GM19372 (cell line): ENCODE measurements around the gene MTERF1.
"Not testable (repeated sequence)": the region's sequence is repeated elsewhere in the genome, so short reads cannot be mapped to it uniquely, and the experiment has no call there.

ENCODE experiments used
- ATAC-seq: cut with Tn5 transposase; IDR thresholded peaks from one replicate; pipeline ENCODE4 v1.9.1; 2021; ENCODE audit warnings: mild to moderate bottlenecking, low read depth, moderate library complexity; ENCODE audit not compliant: unreplicated experiment

MTERF1 gene

GRCh38 chr7:91887336-91888213 lies 7.1 kb upstream of the MTERF1 start:
- ATAC-seq, result not testable (repeated sequence)

GRCh38 chr7:91883676-91884362 lies 3.3 kb upstream of the MTERF1 start:
- ATAC-seq, result no peak

DNA sequence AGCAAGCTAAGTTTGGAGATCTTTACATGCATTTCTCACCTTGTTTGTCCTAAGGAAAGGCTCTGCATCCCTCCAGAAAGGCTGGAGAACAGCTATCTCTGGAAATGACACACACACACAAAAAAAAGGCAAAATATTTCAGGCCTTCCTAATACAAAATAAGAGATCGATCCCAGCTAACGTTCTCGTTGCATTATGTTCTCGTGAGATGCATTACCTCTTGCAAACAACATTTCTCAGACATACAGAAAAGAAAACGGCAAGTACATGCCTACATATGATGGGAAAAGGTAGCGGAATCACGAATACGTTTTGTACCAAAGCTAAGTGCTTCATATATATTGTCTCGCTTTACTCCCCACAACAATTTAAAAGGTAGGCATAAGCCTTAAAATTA lies 488 bp downstream of the MTERF1 start:
- ATAC-seq, result peak; percentile 6

DNA sequence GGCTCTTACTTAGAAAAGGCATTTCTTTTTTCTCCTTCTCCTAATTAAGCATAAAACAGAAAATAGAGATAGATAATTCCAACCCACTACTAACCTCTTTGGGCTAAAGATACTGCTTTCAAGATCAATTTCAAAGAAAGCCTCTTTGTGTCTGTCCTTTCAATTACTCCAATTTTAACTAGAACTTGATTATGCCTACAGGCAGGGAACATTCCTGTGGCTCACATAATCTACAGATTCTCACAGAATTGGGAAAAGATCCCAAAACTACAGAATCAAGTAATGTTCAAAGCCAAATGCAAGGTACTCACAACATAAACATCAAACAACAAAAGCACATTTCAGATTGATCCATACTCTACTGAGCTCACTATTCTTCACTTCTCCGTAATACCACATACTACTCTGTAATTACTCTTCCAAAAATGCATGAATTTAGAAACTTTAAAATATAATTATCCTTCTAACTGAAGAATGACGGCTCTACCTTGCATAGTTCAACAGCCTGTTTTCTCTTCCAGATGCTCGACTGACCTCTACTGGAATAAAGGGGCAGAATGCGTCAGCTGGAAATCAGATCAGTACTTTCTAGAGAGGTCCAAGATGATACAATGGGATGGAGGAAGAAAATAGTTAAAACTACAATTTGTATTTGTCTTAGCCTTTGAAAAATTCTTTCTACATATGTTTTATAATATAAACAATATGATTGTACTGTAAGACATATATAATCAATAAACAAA lies 3.9 kb downstream of the MTERF1 start:
- ATAC-seq, result no peak

DNA sequence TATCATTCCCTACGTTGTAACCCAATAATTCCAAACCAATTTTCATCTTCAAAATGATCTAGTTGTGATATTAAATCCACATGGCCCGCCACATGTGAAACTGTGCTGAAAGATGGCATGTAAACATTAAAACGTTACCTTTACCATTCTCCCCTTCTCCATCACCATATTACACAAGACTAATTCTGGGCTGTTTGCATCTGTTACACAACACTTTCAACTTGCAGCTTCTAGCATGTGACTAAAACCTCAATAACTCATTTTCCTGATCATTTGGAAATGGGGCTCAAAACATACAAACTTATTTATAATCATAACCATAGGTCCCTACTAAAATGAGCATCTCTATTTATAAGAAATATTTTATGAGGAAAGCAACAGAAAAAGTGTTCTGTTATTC lies 4.7 kb downstream of the MTERF1 start:
- ATAC-seq, result no peak

DNA sequence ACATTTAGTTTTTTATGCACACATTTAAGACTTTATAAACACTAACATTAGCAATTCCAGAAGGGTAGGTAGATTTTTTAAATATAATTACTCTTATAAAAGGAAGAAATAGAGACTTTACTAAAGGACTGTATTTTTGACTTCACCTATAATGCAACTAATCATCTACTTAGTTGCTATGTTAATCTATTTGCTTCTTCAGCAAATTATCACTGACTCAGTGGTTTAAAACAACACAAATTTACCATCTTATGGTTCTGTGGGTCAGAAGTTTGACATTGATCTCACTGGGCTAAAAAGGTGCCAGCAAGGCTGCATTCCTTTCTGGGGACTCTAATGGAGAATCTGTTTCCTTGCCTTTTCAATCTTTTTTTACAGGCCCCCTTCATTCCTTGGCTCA lies 7.6 kb downstream of the MTERF1 start:
- no peak for ATAC-seq

DNA sequence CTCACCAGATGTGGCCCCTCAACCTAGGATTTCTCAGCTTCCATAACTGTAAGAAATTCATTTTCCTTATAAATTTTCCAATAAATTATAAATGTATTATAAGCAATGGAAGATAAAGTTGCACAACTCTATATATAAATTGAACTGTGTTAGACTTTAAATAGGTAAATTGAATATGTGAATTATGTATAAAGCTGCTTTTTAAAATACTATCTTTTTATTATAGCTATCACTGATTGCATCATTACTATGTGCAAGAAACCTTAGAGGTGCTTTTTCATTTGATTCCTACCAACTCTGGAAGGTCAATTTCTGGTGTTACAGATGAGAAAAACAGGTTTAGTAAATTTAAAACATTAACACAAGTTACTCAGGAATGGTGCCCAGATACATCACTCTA lies 8.4 kb downstream of the MTERF1 start:
- ATAC-seq, result no peak

GRCh38 chr7:91869661-91870060 lies 10.8 kb downstream of the MTERF1 start:
- no peak for ATAC-seq

GRCh38 chr7:91866599-91867148 lies 13.8 kb downstream of the MTERF1 start:
- ATAC-seq, result no peak

DNA sequence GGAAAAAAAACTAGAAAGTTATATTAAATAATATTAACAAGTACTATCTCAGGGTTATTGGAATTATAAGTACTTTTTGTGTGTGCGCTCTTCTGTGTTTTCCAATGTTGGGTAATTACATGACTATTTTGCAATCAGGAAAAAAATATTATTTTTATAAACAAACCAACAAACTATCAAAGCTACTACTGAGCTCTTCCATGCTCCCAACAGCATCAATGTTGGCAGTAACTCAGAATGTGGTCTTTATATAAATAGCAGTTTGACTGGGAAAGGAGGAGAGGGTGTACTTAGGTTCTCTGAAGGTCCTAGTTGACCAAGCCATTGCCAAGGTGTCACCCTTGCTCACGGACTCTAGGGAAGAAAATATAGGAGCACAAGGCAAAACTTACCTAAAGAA lies 15.0 kb downstream of the MTERF1 start:
- ATAC-seq, result no peak

GRCh38 chr7:91864604-91865003 lies 15.9 kb downstream of the MTERF1 start:
- ATAC-seq, result not testable (repeated sequence)

- no peak for ATAC-seq
Observed at GRCh38 chr7:91864070-91864469, 16.4 kb downstream of the MTERF1 start.

DNA sequence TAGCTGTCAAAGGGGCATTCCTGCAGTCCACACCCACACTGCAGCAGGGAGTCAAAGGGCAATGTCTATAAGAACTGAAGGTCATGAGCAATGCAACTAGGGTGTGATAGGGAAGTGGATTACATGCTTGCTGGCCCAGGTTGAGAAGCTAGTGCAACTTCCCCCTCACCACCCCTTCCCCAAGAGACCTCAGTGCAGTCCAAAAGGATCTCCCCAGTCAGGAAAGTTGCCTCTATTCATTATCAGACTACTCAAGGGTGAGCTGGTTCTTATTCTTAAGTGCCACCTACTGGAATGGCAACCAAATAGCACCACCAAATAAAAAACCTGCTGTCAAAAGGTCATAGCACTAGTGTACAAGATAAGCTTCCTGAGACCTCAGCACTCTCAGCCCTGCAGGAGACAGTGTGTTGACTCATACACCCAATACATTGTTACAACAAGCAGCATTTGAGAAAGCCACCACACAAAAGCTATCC lies 28.2 kb downstream of the MTERF1 start:
- no peak for ATAC-seq

DNA sequence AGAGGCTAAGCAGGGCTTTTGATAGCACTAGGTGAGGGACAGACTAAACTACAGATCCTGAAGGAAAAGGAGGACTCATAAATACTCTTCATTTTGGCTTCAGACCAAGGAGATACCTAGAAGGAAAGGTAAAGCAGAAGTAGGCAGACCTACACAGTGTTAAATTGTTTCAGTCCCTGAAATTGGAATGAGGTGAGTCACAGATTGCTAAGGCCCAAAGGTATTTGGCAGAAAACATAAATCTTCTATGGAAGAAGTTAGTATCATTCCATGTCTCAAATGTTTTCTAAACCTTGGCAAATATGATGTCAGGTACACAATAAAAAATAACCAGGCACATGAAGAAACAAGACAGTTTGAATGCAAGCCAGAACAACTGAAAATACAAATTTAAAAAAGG lies 30.0 kb downstream of the MTERF1 start:
- no peak for ATAC-seq

DNA sequence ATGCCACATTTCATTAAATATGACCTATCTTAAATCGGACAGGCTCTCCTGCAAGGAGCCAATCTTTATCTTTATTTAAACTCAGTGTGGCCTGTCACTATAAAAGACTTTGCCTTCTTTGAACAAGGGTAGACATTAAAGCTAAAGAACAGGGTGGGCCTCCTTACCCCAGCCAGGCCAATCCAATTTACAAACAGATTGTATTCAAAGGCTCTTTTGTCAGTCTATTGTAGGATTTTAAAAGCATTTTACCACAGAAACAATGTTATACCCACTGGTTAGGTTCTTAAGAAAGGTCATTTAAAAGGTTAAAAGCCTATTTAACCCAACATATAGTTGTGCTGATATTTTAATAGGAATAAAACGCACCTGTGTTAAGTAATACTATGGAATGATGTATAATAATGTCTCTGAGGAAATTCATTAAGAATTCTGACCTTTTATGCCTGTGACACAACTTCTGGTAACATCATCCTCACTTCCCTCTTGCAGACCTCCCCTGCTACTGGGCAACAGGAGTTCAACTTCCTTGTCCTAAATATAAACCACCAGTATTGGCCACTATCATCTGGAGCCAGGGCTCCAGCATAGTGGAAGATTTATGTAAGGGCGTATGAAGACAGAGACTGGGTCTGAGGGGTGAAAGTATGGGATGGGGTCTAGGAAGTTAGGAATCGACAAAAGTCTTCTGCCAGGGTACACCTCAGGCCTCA lies 32.5 kb downstream of the MTERF1 start:
- no peak for ATAC-seq

- ATAC-seq, result no peak
Observed at GRCh38 chr7:91847231-91847630, 33.3 kb downstream of the MTERF1 start.

DNA sequence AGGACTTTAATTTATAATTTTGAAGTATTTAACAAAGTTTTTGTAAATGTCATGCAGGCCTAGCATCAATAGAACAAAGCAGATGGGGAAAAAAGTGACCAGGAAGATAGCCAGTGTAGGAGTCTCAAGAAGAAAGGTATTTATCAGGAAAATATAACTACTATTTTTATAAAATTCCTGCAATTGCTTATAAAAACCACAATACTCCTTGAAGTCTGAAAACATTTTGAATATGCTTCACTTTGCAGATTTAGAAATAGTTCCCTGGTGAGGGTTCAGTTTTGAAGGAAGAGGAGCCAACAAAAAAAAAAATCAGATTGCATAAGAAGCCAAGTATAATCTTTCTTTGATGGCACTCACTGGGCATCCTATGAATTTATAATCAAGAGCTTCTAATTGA lies 34.1 kb downstream of the MTERF1 start:
- no peak for ATAC-seq

- peak; percentile 59 for ATAC-seq
Observed at GRCh38 chr7:91843831-91844230, 36.7 kb downstream of the MTERF1 start.

DNA sequence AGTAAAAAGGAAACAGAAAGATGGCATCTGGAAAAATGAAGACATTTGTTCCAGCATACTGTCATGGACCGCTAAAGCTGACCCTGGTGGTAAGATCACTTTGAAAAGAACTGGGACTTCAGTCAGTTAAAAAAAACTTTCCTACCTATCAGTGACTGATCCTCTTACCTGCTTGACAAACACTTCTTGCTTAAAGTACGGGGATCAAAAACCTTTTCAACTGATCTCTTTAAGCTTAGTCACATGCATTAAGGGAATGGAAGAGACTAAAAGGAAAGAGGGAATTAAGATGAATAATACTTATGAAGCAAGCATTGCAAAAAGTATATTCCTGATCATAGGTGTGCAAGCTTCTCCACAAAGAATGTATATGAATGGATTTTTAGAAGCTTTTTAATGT lies 42.1 kb downstream of the MTERF1 start:
- ATAC-seq, result no peak

DNA sequence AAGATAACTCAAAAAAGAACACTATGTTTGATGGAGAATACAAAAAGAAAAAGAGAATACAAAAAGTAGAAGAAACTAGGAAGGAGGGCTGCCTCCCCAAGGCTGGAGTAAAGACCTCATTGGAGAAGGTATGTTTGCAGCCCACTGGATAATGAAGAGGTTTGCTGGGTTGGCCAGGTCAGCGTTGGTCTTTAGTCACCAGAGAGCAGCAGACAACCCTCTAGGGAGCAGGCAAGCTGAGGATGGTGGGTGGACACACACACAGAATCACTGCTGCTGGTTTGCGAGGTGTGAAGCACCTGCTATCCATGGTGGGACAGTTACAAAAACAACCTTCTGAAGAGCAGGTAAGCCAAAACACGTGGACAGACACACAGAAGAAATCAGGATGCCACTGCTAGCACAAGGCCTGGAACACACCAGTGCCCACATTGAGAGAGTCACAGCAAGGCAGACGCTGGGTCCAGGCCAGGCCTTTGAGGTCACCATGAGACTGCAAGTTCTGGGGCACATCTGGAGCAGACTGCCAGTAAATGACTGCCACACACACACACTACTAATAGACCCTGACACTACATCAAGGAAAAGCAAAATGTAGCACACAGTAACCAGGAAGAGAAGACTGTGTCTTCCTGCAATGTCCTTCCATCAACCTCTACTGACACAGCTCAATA lies 43.0 kb downstream of the MTERF1 start:
- ATAC-seq, result no peak
